Measurements from ENCODE around the gene SPC24.

Gene SPC24

DNA sequence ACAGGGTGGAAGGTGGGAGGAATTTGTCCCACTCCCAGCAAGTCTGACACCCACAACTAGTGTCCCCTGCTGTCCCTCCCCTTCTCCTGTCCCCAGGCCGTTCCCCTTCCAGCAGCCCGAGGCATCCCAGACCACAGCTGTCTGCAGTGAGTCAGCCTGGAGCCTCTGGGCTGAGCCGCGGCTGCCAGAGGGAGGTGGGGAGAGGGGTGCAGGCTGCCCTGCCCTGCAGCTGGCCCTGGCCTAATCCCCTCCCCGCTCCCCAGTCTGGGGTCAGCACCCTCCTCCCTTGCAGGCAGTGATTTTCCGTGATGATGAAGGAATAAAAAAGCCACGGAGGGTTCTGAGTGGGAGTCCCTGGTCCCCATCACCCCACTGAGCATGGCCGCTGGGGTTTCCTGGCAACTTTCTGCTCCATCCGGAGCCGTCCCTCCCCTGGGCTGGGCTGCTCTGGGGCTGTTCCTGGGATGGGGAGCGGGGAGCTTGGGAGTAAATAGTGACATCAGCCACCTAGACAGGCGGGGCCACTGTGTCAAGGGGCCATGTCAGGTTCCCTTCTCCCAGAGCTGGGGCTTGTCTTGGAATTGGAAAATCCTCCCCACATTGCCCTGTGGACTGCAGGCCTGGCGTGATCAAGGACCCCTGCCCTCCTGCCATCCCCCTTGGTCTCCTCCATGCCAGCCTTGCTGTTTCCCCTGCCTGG lies 16.8 kb downstream of the SPC24 start:
- POLR2A ChIA-PET = interaction anchor here (0.6 to 2.4 kb wide), 9 partner anchors 14 to 243 kb away, joined by 3 to 12 read pairs (median 3); partner anchors contain the start of gene KANK2

GRCh38 chr19:11137542-11138384 lies 17.8 kb downstream of the SPC24 start:
- TF ChIP-seq, protein P1, sequence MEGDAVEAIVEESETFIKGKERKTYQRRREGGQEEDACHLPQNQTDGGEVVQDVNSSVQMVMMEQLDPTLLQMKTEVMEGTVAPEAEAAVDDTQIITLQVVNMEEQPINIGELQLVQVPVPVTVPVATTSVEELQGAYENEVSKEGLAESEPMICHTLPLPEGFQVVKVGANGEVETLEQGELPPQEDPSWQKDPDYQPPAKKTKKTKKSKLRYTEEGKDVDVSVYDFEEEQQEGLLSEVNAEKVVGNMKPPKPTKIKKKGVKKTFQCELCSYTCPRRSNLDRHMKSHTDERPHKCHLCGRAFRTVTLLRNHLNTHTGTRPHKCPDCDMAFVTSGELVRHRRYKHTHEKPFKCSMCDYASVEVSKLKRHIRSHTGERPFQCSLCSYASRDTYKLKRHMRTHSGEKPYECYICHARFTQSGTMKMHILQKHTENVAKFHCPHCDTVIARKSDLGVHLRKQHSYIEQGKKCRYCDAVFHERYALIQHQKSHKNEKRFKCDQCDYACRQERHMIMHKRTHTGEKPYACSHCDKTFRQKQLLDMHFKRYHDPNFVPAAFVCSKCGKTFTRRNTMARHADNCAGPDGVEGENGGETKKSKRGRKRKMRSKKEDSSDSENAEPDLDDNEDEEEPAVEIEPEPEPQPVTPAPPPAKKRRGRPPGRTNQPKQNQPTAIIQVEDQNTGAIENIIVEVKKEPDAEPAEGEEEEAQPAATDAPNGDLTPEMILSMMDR (IDR thresholded peaks at IDR 0.05; ENCODE audit: insufficient read depth, low read length, missing control alignments) = peak; percentile 84
- DNase-seq (ENCODE audit: low read depth, low spot score) = no peak
- CTCF ChIA-PET = interaction anchor here (0.6 to 7.9 kb wide), 20 partner anchors 8 to 368 kb away, joined by 3 to 119 read pairs (median 4); partner anchors contain the start of genes KANK2, SPC24 and ZNF653
- POLR2A ChIA-PET = interaction anchor here (0.7 to 2.4 kb wide), 5 partner anchors 30 to 244 kb away, joined by 3 to 12 read pairs (median 3); partner anchors contain the start of gene KANK2
- H3K4me3 ChIP-seq (ENCODE audit: low read depth, low read length) = peak overlapping the region; percentile 31

More for the DNA sequence above, 16.8 kb downstream of the SPC24 start:
- DNase-seq (ENCODE audit: low read depth, low spot score) = peak; percentile 36
- TF ChIP-seq, protein P1 (IDR thresholded peaks at IDR 0.05; ENCODE audit: insufficient read depth, low read length, missing control alignments) = no peak
- CTCF ChIA-PET = interaction anchor here (0.6 to 7.9 kb wide), 15 partner anchors 8 to 367 kb away, joined by 3 to 119 read pairs (median 6); partner anchors contain the start of genes KANK2, SPC24 and ZNF653
- peak overlapping the region; percentile 29 for H3K4me3 ChIP-seq (ENCODE audit: low read depth, low read length)

DNA sequence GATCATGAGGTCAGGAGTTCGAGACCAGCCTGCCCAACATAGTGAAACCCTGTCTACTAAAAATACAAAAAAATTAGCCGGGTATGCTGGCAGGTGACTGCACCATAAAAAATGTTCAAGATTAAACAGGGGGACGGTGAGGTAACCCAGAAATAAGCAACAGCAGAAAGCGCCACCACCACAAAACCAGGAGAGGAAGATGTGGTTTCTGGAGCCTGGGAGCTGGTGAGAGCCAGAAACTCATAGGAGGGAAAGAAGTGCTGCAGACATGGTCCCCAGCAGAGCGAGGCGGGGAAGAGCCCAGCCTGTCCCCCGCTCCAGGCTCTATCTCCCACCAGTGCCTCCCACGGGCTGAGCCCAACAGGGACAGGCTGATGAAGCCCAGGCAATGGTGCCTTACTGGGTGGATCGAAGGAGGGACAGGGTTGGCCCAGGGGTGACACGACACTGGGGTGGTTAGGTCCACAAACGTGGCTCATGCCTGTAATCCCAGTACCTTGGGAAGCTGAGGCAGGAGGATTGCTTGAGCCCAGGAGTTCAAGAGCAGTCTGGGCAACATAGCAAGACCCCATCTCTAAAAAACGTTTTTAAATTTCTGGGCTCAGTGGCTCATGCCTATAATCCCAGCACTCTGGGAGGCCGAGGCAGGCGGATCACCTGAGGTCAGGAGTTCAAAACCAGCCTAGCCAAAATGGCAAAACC lies 19.0 kb downstream of the SPC24 start:
- CTCF ChIA-PET = interaction anchor here (1.1 to 7.9 kb wide), 7 partner anchors 7 to 150 kb away, joined by 4 to 119 read pairs (median 15); partner anchors contain the start of genes KANK2 and SPC24
- no peak for DNase-seq (ENCODE audit: low read depth, low spot score)
- POLR2A ChIA-PET = no interaction called here

DNA sequence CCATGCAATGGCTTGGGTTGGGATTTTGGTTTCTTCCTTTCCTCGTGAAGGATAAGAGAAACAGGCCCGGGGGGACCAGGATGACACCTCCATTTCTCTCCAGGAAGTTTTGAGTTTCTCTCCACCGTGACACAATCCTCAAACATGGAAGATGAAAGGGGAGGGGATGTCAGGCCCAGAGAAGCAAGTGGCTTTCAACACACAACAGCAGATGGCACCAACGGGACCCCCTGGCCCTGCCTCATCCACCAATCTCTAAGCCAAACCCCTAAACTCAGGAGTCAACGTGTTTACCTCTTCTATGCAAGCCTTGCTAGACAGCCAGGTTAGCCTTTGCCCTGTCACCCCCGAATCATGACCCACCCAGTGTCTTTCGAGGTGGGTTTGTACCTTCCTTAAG lies 24.1 kb downstream of the SPC24 start:
- DNase-seq (ENCODE audit: low read depth, low spot score) = no peak
- ChIA-PET POLR2A (no interaction called here), CTCF (interaction anchor here (0.6 to 4.1 kb wide), 13 partner anchors 7 to 195 kb away, joined by 3 to 34 read pairs (median 9); no protein-coding TSS in a partner anchor)
- TF ChIP-seq, protein P1 (IDR thresholded peaks at IDR 0.05; ENCODE audit: insufficient read depth, low read length, missing control alignments) = no peak
- H3K4me3 ChIP-seq (ENCODE audit: low read depth, low read length) = no peak overlapping the region

More for the DNA sequence above, 19.0 kb downstream of the SPC24 start:
- TF ChIP-seq, protein P1 (IDR thresholded peaks at IDR 0.05; ENCODE audit: insufficient read depth, low read length, missing control alignments) = no peak
- H3K4me3 ChIP-seq (ENCODE audit: low read depth, low read length) = no peak overlapping the region

DNA sequence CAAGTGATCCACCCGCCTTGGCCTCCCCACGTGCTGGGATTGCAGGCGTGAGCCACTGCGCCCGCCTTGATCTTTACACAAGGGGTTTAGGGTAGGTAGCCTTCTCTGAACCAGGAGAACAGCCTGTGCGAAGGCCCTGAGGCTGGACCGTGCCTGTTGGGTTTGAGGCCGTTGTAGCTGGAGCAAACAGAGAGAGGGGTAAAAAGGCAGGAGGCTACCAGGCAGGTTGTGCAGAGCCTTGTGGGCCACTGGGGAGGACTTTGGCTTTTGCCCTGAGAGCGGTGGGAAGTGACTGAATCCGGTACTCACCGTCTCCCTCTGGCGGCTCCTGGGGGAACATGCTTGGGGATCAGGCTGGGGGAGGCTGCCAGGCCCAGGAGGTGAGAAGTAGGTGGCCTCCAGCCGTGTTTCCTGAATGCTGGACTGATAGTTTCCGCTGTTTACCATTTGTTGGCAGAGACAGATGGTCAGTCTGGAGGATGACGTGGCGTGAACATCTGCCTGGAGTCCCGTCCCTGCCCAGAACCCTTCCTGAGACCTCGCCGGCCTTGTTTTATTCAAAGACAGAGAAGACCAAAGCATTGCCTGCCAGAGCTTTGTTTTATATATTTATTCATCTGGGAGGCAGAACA lies 24.6 kb downstream of the SPC24 start:
- no peak for DNase-seq (ENCODE audit: low read depth, low spot score)
- TF ChIP-seq, protein P1 (IDR thresholded peaks at IDR 0.05; ENCODE audit: insufficient read depth, low read length, missing control alignments) = peak; percentile 94
- ChIA-PET POLR2A (no interaction called here), CTCF (interaction anchor here (0.6 to 4.1 kb wide), 18 partner anchors 7 to 195 kb away, joined by 3 to 34 read pairs (median 5); no protein-coding TSS in a partner anchor)
- H3K4me3 ChIP-seq (ENCODE audit: low read depth, low read length) = no peak overlapping the region
